GM10248 (cell line): ENCODE data around the gene CD36.

Experiments
- CTCF ChIA-PET: fragments of 300-600 bp; sonication (Branson Sonifier 250); formaldehyde crosslinking; extraction: SDS; loops from one replicate; lab custom pipeline; 2021; ENCODE audit warnings: antibody characterized with exemption; lab: Yijun Ruan, JAX
- POLR2A ChIA-PET: fragments of 350-650 bp; sonication (Branson Sonifier 250); formaldehyde crosslinking; extraction: SDS; loops from one replicate; lab custom pipeline; 2020; ENCODE audit warnings: antibody characterized with exemption; lab: Yijun Ruan, JAX
- DNase-seq: peaks from one replicate; pipeline ENCODE4 v3.0.0; 2012; ENCODE audit errors: extremely low spot score
- CTCF ChIP-seq: IDR thresholded peaks from 2 replicates; pipeline ENCODE4 v1.5.1; 2012; ENCODE audit warnings: mild to moderate bottlenecking, low read depth; ENCODE audit errors: extremely low read depth, missing control alignments, control extremely low read depth

CD36 gene

GRCh38 chr7:80642871-80643270 lies 4.4 kb downstream of the CD36 start:
- TF ChIP-seq CTCF = no peak
- DNase-seq = no peak
- CTCF ChIA-PET = interaction anchor here (0.7 to 2.2 kb wide), 3 partner anchors 10 to 214 kb away, joined by 3 to 5 read pairs (median 4); no protein-coding TSS in a partner anchor
- POLR2A ChIA-PET = no interaction called here

DNA sequence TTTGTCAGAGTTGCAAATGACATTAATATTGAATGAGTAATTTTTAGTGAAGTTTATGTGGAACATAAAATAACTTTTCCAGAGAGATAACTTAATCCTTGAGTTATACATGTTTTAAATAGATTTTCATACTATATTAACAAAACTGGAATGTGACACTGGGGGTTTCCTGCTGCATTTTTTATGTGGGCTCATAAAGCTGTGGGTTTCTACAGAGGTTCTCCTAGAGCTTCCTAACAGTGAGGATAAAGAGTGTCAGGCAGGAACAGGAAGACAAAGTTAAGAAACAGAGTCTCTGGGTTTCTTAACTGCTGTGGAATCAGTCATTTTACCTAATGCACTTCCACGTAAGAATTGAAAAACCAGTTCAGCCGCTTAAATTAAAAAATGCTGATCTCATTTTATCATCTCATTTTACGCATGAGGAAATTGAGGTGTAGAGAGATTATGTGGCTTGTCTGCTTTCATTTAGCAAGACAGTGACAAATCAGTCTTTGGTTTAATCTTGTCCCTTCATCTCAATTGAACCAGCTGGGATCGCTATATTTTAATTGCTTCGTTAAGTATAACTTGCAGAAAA lies 5.0 kb downstream of the CD36 start:
- CTCF ChIA-PET = interaction anchor here (1.4 kb wide), 2 partner anchors 9 to 15 kb away, joined by 4 read pairs; no protein-coding TSS in a partner anchor

DNA sequence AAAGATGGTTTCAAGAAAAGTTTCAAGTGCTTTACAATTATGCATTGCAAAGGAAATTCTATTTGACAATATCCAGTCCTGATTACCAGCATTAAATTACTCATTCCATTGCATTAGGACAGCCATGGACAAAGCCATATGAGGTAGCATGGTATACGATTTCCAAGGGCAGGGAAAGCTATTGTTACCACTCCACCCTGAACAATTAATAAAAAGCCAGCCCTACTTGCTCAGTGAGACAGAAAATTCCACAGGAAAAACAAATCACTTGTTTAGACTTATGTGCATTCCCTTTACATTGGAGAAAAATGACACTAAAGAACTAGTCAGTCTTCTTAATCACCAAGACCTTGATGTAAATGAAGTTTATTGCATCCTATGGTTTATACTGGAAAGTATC lies 5.6 kb downstream of the CD36 start:
- TF ChIP-seq CTCF = no peak
- ChIA-PET CTCF (interaction anchor here (1.4 kb wide), 1 partner anchor 15 kb away, joined by 4 read pairs; no protein-coding TSS in a partner anchor), POLR2A (no interaction called here)

More for the DNA sequence above, 5.0 kb downstream of the CD36 start:
- TF ChIP-seq CTCF = no peak
- no peak for DNase-seq
- POLR2A ChIA-PET = no interaction called here

DNA sequence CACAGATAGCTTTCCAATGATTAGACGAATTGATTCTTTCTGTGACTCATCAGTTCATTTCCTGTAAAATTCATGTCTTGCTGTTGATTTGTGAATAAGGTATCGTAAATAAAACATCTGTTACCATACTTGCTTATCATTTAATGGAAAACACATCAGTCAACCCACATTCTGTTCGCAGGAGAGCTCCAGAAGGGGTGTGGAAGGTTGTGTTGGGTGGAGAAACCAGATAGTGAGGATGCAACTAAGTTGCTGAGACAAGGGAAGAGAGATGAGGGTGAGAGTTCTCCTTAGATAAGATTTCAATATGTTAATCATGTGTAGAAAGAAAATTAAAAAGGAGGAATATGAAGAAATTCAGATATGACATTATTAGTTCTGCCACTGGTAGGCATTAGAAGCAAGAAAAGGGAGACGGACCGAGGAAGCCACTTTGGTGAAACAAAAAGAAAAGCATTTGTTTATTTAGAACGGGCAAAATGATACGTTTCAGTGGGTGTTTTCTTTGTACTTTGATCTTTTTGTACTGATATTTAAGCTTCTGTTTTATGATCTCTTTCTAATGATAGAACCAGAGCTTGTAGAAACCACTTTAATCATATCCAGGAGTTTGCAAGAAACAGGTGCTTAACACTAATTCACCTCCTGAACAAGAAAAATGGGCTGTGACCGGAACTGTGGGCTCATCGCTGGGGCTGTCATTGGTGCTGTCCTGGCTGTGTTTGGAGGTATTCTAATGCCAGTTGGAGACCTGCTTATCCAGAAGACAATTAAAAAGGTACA lies 7.8 kb downstream of the CD36 start:
- CTCF ChIA-PET = no interaction called here
- no peak for TF ChIP-seq CTCF
- DNase-seq = no peak
- POLR2A ChIA-PET = no interaction called here

More for the DNA sequence above, 5.6 kb downstream of the CD36 start:
- DNase-seq = no peak

GRCh38 chr7:80647436-80647835 lies 9.0 kb downstream of the CD36 start:
- POLR2A ChIA-PET = no interaction called here
- CTCF ChIA-PET = no interaction called here
- no peak for TF ChIP-seq CTCF
- DNase-seq = no peak

DNA sequence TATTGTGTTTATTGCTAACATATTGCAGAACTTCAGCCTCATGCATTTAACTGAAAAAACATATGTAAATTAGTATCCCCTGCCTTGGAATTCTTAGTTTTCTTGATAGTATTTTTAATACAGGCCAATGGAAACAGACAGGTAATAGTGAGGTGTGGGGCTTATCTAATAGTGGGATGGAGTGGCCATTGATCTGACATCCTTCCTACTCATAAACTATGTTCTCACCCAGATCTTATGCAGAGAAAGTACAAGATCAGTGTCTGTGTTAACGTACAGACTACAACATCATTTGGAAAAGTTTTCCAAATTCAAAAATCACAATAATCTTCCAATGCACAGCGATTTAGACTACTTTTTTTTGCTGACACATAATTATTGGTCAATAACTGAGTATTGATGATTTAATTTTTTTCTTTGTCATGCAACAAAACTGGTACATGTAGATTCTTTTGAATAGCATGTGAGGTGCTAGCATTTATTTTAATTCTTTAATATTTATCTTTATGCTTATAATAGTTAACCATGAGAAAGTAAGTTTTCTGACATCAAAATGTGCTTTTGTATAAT lies 9.7 kb downstream of the CD36 start:
- DNase-seq = no peak
- CTCF ChIA-PET = no interaction called here
- TF ChIP-seq CTCF = no peak
- POLR2A ChIA-PET = no interaction called here
